SK-N-SH treated with all-trans-retinoic acid at 6 μM for 48 hours (cell line): ENCODE measurements around the gene ABCC10.

Experiments
- ATAC-seq: fragments of 200-7000 bp; cut with Tn5 transposase; 3 replicates; pipeline ENCODE4 v1.9.1; 2020; ENCODE audit warnings: mild to moderate bottlenecking, moderate library complexity
- ARNTL ChIP-seq: fragments of 450-650 bp; formaldehyde crosslinking; IDR thresholded peaks from 2 replicates; pipeline ENCODE4 v1.5.0; 2020; ENCODE audit warnings: low read depth, mild to moderate bottlenecking, moderate library complexity, borderline replicate concordance
- BACH2 ChIP-seq: fragments of 250-450 bp; sonication (Bioruptor Pico); IDR thresholded peaks from 2 replicates; pipeline ENCODE4 v1.9.0; 2021; ENCODE audit warnings: mild to moderate bottlenecking, borderline replicate concordance
- CSDC2 ChIP-seq: fragments of 250-450 bp; sonication (Bioruptor Pico); IDR thresholded peaks from 2 replicates; pipeline ENCODE4 v1.5.0; 2020; ENCODE audit warnings: mild to moderate bottlenecking, moderate library complexity
- CSRNP3 ChIP-seq: fragments of 250-450 bp; sonication (Bioruptor Pico); IDR thresholded peaks from 2 replicates; pipeline ENCODE4 v1.5.1; 2021; ENCODE audit warnings: mild to moderate bottlenecking, moderate library complexity
- ESRRG ChIP-seq: fragments of 250-450 bp; sonication (Bioruptor Pico); IDR thresholded peaks from 2 replicates; pipeline ENCODE4 v1.6.1; 2021; ENCODE audit warnings: mild to moderate bottlenecking
- GLIS3 ChIP-seq: fragments of 250-450 bp; sonication (Bioruptor Pico); IDR thresholded peaks from 2 replicates; pipeline ENCODE4 v1.5.0; 2020; ENCODE audit warnings: mild to moderate bottlenecking, moderate library complexity
- ISL1 ChIP-seq: fragments of 250-450 bp; sonication (Bioruptor Pico); IDR thresholded peaks from 2 replicates; pipeline ENCODE4 v2.1.2; 2022; ENCODE audit warnings: mild to moderate bottlenecking, moderate library complexity
- PPARA ChIP-seq: fragments of 250-450 bp; sonication (Bioruptor Pico); IDR thresholded peaks from 2 replicates; pipeline ENCODE4 v1.5.0; 2020; ENCODE audit warnings: mild to moderate bottlenecking, borderline replicate concordance
- RARB ChIP-seq: fragments of 250-450 bp; sonication (Bioruptor Pico); IDR thresholded peaks from 2 replicates; pipeline ENCODE4 v1.8.0; 2021; ENCODE audit warnings: mild to moderate bottlenecking, moderate library complexity
- TSHZ2 ChIP-seq: fragments of 250-450 bp; sonication (Bioruptor Pico); IDR thresholded peaks from 2 replicates; pipeline ENCODE4 v1.5.0; 2020; ENCODE audit warnings: mild to moderate bottlenecking, moderate library complexity
- ZC3H10 ChIP-seq: fragments of 250-450 bp; sonication (Bioruptor Pico); IDR thresholded peaks from 2 replicates; pipeline ENCODE4 v1.5.1; 2021; ENCODE audit warnings: mild to moderate bottlenecking, moderate library complexity
- ZFP3 ChIP-seq: fragments of 250-450 bp; sonication (Bioruptor Pico); IDR thresholded peaks from 2 replicates; pipeline ENCODE4 v1.5.0; 2020; ENCODE audit warnings: mild to moderate bottlenecking, moderate library complexity
- ZFP30 ChIP-seq: fragments of 450-650 bp; formaldehyde crosslinking; IDR thresholded peaks from 2 replicates; pipeline ENCODE4 v1.5.0; 2022; ENCODE audit warnings: mild to moderate bottlenecking, moderate library complexity
- ZNF565 ChIP-seq: fragments of 450-650 bp; formaldehyde crosslinking; conservative IDR thresholded peaks from 2 replicates; pipeline ENCODE4 v1.5.0; 2020; ENCODE audit warnings: low read depth, mild to moderate bottlenecking, moderate library complexity
- ZNF70 ChIP-seq: fragments of 450-650 bp; formaldehyde crosslinking; IDR thresholded peaks from 2 replicates; pipeline ENCODE4 v1.5.0; 2020; ENCODE audit warnings: mild to moderate bottlenecking, moderate library complexity
- ZNF8 ChIP-seq: fragments of 450-650 bp; formaldehyde crosslinking; IDR thresholded peaks from 2 replicates; pipeline ENCODE4 v1.5.0; 2020; ENCODE audit warnings: mild to moderate bottlenecking, moderate library complexity
- TF ChIP-seq, protein P1 (sequence below): fragments of 250-450 bp; sonication (Bioruptor Pico); IDR thresholded peaks from 2 replicates; pipeline ENCODE4 v1.8.0; 2020; ENCODE audit warnings: mild to moderate bottlenecking, moderate library complexity, borderline replicate concordance
- TF ChIP-seq, protein P2 (sequence below): fragments of 250-450 bp; sonication (Bioruptor Pico); IDR thresholded peaks from 2 replicates; pipeline ENCODE4 v1.8.0; 2021; ENCODE audit warnings: low read depth, mild to moderate bottlenecking, moderate library complexity, borderline replicate concordance
- TF ChIP-seq, protein P3 (sequence below): fragments of 250-450 bp; sonication (Bioruptor Pico); IDR thresholded peaks from 2 replicates; pipeline ENCODE4 v1.5.1; 2020; ENCODE audit warnings: low read depth, mild to moderate bottlenecking, moderate library complexity

Gene ABCC10

GRCh38 chr6:43432009-43432945 is 4.9 kb downstream of the ABCC10 start:
- TF ChIP-seq CSDC2 (CRISPR knock-in tag) (no peak), ISL1 (CRISPR knock-in tag) (no peak), TSHZ2 (no peak), PPARA (CRISPR knock-in tag) (no peak), CSRNP3 (CRISPR knock-in tag) (no peak), ZNF70 (CRISPR knock-in tag) (no peak), ARNTL (no peak), ZFP30 (no peak), ZNF565 (no peak), BACH2 (CRISPR knock-in tag) (no peak), ESRRG (CRISPR knock-in tag) (no peak), ZC3H10 (no peak)
- TF ChIP-seq, protein P1, sequence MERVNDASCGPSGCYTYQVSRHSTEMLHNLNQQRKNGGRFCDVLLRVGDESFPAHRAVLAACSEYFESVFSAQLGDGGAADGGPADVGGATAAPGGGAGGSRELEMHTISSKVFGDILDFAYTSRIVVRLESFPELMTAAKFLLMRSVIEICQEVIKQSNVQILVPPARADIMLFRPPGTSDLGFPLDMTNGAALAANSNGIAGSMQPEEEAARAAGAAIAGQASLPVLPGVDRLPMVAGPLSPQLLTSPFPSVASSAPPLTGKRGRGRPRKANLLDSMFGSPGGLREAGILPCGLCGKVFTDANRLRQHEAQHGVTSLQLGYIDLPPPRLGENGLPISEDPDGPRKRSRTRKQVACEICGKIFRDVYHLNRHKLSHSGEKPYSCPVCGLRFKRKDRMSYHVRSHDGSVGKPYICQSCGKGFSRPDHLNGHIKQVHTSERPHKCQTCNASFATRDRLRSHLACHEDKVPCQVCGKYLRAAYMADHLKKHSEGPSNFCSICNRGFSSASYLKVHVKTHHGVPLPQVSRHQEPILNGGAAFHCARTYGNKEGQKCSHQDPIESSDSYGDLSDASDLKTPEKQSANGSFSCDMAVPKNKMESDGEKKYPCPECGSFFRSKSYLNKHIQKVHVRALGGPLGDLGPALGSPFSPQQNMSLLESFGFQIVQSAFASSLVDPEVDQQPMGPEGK (CRISPR knock-in tag): no peak
- TF ChIP-seq, protein P2, sequence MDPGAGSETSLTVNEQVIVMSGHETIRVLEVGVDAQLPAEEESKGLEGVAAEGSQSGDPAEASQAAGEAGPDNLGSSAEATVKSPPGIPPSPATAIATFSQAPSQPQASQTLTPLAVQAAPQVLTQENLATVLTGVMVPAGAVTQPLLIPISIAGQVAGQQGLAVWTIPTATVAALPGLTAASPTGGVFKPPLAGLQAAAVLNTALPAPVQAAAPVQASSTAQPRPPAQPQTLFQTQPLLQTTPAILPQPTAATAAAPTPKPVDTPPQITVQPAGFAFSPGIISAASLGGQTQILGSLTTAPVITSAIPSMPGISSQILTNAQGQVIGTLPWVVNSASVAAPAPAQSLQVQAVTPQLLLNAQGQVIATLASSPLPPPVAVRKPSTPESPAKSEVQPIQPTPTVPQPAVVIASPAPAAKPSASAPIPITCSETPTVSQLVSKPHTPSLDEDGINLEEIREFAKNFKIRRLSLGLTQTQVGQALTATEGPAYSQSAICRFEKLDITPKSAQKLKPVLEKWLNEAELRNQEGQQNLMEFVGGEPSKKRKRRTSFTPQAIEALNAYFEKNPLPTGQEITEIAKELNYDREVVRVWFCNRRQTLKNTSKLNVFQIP (CRISPR knock-in tag): no peak
- ATAC-seq: no peak

DNA sequence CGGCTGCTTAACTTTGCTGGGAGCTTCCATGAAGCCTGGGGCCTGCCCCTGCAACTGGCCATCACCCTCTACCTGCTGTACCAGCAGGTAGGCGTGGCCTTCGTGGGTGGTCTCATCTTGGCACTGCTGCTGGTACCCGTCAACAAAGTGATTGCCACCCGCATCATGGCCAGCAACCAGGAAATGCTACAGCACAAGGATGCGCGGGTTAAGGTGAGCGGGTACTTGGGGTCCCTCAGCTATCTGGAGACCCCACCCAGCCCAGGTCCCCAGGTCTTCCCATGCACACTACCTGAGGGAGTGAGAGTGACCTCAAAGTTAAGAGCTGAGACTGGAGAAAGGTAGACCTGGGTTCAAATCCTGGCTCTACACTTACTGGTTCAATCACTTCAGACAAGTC is 5.8 kb downstream of the ABCC10 start:
- TF ChIP-seq ZNF70 (CRISPR knock-in tag) (no peak), RARB (no peak), ZFP30 (no peak), ISL1 (CRISPR knock-in tag) (no peak), ZNF565 (no peak), PPARA (CRISPR knock-in tag) (no peak), ARNTL (no peak), ZNF8 (no peak), GLIS3 (no peak), ZFP3 (no peak)
- TF ChIP-seq, protein P3, sequence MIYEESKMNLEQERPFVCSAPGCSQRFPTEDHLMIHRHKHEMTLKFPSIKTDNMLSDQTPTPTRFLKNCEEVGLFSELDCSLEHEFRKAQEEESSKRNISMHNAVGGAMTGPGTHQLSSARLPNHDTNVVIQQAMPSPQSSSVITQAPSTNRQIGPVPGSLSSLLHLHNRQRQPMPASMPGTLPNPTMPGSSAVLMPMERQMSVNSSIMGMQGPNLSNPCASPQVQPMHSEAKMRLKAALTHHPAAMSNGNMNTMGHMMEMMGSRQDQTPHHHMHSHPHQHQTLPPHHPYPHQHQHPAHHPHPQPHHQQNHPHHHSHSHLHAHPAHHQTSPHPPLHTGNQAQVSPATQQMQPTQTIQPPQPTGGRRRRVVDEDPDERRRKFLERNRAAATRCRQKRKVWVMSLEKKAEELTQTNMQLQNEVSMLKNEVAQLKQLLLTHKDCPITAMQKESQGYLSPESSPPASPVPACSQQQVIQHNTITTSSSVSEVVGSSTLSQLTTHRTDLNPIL (CRISPR knock-in tag): no peak
- TF ChIP-seq, protein P1 (CRISPR knock-in tag): no peak
- ATAC-seq: no peak
